ES-I3 (cell line): ENCODE results near the gene CACNA1B.
"Not testable (repeated sequence)": the region's sequence is repeated elsewhere in the genome, so short reads cannot be mapped to it uniquely, and the experiment has no call there.

Source experiments
- H3K36me3 ChIP-seq: 2 replicates; pipeline ENCODE4 v1.6.1; 2013; ENCODE audit warnings: mild to moderate bottlenecking, low read length, control low read depth, moderate library complexity; ENCODE audit not compliant: insufficient read depth
- H3K4me1 ChIP-seq: 2 replicates; pipeline ENCODE4 v1.6.1; 2013; ENCODE audit warnings: mild to moderate bottlenecking, control low read depth, low read length; ENCODE audit not compliant: insufficient read depth
- H3K9ac ChIP-seq: 2 replicates; pipeline ENCODE4 v1.6.1; 2013; ENCODE audit warnings: low read depth, mild to moderate bottlenecking, low read length, moderate library complexity
- H3K9me3 ChIP-seq: 2 replicates; pipeline ENCODE4 v1.6.1; 2013; ENCODE audit warnings: mild to moderate bottlenecking, low read length, moderate library complexity; ENCODE audit not compliant: control insufficient read depth, insufficient read depth

Gene CACNA1B

DNA sequence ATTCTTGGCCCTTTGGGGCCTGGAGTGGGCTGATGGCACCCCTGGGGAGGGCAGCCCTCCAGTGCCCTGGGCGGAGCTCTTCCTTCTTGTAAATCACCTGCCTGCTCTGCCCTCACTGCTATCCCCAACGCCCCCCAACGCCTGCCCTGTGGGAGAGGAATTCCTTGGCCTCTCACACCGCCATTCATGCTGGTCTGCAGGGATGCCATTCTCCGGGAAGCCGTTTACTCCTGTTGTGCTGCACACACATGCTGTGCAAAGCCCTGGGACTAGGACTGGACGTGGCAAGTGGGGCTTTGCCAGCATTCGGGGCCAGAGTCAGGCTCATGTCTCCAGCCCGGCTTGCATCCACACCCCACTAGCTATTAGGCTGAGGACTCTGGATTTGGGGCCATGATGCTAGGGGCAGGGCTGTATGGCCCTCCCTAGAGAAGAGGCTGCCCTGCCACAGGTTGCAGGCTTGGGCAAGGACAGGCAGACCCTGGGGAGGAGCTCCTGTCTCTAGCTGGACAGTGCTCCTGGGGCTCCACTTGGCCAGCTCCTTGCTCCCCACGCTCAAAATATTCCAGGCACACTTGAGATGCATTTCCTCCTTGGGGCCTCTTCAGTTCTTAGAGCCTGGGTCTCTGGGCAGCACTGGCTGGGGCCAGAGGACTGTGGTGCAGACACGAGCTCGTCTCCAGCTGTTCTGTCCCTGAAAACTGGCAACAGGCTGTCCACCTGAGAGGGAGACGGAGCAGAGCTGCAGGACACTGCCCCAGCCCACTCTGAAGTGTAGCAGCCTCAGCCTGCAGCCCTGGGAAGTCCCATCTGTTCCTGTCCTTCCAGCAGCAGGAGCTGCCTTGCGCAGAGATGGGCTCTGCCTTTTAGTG, 226.9 kb downstream of the CACNA1B start:
- no peaks in the 10 kb centered on the region for H3K9me3 ChIP-seq
- H3K36me3 ChIP-seq = no peaks in the 10 kb centered on the region

DNA sequence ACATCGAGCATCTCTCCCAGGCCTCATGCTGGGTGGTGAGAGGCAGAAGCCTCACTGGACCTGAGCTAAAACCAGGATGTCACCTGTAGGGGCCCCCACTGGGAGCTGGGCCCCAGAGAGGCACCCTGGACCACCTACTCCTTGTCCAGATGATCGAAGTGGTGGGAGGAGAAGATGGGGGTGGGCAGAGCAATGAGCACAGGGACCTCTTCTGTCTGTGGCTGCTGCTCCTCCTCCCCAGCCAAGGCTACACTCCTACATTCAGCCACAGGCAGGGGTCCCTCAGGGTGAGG, 227.5 kb downstream of the CACNA1B start:
- Histone ChIP-seq H3K9ac (no peak overlapping the region), H3K36me3 (no peaks in the 10 kb centered on the region), H3K9me3 (no peaks in the 10 kb centered on the region), H3K4me1 (no peaks in the 10 kb centered on the region)

More for the DNA sequence above, 226.9 kb downstream of the CACNA1B start:
- Histone ChIP-seq H3K9ac (no peak overlapping the region), H3K4me1 (no peaks in the 10 kb centered on the region)

DNA sequence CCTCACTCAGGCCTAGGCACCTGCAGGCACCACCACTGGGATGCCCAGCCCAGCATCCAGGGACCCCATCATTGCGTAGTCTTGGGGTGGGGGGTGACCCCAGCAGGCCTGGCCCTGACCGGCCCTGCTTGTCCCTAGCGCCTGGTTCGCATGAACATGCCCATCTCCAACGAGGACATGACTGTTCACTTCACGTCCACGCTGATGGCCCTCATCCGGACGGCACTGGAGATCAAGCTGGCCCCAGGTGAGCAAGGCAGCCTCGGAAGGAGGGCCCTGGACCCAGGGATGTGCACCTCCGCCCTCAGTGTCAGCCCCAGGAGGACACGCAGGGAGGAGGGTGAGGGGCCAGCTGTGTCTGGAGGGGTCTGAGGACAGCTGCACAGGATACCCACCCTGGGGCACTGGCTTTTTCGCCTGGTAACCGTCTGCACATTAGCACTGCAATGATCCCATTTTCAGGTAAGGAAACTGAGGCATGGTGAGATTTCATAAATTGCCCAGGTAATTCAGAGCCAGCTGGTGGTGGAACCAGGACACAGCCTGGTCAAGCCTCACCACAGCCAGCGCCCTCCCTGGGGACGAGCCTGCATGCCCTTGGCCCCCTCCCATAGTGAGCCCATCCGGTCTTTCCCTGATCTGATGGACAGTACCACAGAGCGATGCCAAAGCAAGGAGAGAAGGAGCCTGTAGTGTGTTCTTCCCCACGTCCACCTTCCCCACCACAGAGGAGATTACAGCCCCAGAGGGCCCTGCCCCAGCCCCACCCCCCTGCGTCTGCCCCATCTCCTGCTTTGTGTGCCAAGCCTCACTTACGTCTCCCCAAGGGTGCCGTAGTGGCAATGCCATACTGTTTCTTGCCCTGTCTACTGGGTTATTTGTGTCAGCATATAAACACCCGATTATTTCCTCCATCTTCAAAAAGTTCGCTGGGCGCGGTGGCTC, 228.3 kb downstream of the CACNA1B start:
- no peaks in the 10 kb centered on the region for H3K4me1 ChIP-seq
- H3K9me3 ChIP-seq = no peaks in the 10 kb centered on the region
- no peak overlapping the region for H3K9ac ChIP-seq
- no peaks in the 10 kb centered on the region for H3K36me3 ChIP-seq

DNA sequence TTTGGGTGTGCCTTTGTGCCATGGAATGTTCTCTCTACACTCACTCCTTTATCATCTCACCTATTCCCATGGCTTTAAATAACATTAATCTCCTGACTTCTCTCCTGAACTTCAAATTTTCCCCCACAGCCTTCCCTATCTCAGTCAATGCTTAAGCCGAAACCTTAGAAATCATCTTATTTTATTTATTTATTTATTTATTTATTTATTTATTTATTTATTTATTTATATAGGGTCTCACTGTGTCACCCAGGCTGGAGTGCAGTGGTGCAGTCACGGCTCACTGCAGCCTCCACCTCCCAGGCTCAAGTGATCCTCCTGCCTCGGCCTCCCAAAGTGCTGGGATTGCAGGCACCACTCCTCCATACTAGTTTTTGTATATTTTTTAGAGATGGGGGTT, 229.5 kb downstream of the CACNA1B start:
- not testable (repeated sequence) for H3K9ac ChIP-seq, H3K9me3 ChIP-seq, H3K36me3 ChIP-seq, H3K4me1 ChIP-seq

DNA sequence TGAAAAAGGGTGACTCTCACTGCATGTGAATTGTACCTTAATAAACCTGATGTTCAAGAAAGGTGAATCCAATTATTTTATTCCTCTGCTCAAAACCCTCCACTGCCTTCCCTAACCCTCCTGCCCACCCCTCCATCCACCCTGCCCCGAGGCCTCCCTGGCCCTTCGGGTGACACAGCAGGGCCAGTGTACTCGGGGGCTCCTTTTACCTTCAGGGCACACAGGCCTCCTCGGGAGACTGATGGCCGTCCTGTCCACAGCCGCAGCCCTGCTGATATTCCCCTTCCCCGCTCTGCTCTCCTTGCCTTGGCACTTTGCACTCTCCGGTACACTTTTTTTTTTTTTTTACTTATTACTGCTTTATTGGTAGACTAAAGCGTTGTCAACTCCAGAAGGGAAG, 234.0 kb downstream of the CACNA1B start:
- Histone ChIP-seq H3K9me3 (no peaks in the 10 kb centered on the region; the same call in 1 of the 2 replicates), H3K9ac (no peak overlapping the region), H3K4me1 (no peaks in the 10 kb centered on the region), H3K36me3 (no peaks in the 10 kb centered on the region)

DNA sequence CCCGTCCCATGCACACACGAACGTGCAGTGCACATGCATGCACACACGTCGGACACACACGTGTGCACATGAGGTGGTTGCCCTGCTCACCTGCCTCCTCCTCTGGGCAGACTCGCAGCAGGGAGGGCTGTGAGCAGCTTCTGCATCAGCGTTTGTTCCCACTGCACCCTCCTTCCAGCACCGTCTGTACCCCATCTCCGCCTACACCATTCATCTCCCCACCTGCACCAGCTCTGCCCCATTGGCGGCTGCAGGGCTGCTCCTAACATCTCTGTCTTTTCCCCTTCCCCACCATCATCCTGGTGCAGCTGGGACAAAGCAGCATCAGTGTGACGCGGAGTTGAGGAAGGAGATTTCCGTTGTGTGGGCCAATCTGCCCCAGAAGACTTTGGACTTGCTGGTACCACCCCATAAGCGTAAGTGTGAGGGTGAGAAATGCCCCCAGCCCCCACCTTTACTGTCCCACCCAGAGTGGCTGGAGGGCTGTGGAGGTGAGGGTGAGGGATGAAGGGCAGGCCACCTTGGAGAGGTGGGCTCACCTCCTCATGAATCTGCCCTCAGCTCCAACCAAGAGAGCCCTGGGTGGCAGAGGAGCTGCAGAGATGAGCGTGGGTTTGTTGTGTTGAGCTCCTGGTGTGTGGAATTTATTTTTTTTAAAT, 234.6 kb downstream of the CACNA1B start:
- Histone ChIP-seq H3K36me3 (no peaks in the 10 kb centered on the region), H3K9me3 (no peaks in the 10 kb centered on the region; the same call in 1 of the 2 replicates), H3K4me1 (no peaks in the 10 kb centered on the region), H3K9ac (no peak overlapping the region)

DNA sequence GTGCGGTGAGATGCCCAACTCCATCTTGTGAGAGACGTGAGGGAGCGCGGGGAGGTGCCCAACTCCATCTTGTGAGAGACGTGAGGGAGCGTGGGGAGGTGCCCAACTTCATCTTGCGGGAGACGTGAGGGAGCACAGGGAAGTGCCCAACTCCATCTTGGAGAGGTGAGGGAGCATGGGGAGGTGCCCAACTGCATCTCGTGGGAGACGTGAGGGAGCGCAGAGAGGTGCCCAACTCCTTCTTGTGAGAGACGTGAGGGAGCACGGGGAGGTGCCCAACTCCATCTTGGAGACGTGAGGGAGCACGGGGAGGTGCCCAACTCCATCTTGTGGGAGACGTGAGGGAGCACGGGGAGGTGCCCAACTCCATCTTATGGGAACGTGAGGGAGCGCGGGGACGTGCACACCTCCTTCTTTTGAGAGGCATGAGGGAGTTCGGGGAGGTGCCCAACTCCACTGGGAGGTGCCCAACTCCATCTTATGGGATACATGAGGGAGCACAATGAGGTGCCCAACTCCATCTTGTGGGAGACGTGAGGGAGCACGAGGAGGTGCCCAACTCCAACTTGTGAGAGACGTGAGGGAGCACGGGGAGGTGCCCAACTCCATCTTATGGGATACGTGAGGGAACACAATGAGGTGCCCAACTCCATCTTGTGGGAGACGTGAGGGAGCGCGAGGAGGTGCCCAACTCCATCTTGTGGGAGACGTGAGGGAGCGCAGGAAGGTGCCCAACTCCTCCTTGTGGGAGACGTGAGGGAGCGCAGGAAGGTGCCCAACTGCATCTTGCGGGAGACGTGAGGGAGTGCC, 235.4 kb downstream of the CACNA1B start:
- no peaks in the 10 kb centered on the region; the same call in 1 of the 2 replicates for H3K9me3 ChIP-seq
- no peaks in the 10 kb centered on the region for H3K36me3 ChIP-seq
- no peaks in the 10 kb centered on the region for H3K4me1 ChIP-seq
- H3K9ac ChIP-seq = no peak overlapping the region

DNA sequence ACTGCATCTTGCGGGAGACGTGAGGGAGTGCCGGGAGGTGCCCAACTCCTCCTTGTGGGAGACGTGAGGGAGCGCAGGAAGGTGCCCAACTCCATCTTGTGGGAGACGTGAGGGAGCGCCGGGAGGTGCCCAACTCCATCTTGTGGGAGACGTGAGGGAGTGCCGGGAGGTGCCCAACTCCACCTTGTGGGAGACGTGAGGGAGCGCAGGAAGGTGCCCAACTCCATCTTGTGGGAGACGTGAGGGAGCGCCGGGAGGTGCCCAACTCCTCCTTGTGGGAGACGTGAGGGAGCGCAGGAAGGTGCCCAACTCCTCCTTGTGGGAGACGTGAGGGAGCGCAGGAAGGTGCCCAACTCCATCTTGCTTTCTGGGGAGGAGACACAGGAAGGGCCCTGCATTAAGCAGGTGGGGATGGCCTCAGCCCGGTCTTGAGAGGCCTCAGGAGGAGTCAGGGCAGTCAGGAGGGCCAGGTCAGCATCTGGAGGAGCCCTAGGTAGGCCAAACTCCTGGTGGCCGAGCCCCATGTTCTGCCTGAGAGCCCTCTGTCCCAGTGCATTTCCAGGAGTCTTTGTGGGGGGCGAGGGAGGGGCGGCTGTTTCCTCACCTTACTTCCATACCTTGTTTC, 236.2 kb downstream of the CACNA1B start:
- not testable (repeated sequence) for H3K4me1 ChIP-seq, H3K9me3 ChIP-seq, H3K9ac ChIP-seq, H3K36me3 ChIP-seq

DNA sequence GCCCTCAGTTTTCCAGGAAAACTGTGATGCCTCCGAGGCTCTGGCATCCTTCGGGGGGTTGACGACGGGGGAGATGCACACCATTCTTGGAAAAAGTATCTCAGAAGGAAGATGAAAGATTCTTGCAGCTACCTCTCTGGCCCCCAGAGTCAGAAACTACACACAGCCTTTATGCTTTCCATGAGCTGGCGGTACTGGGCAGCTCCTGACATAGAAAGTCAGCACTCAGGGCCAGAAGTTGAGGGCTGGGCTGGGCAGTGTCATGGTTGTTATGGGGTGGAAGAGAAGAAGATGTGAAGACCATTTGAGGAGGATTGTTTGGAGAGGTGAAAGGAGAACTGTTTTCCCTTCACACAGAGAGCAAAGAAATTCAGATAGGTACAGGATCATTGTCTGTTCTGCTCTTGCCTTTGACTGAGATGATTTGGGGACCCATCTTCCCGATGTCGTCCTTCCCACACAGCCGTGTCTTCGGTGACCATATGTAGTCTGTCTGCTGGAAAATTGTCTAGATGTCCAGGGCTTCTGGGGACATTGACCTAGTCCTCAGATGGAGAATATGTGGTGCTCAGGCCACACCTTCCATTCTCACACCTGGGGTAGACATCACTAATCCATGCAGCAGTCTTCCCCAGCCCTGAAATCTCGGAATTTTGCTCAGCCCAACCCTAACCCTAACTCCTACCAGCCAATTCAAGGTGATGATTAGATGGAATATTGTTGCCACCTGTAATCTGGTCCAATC, 237.1 kb downstream of the CACNA1B start:
- Histone ChIP-seq H3K9me3 (no peaks in the 10 kb centered on the region; the same call in 1 of the 2 replicates), H3K9ac (no peak overlapping the region), H3K4me1 (no peaks in the 10 kb centered on the region), H3K36me3 (no peaks in the 10 kb centered on the region)

DNA sequence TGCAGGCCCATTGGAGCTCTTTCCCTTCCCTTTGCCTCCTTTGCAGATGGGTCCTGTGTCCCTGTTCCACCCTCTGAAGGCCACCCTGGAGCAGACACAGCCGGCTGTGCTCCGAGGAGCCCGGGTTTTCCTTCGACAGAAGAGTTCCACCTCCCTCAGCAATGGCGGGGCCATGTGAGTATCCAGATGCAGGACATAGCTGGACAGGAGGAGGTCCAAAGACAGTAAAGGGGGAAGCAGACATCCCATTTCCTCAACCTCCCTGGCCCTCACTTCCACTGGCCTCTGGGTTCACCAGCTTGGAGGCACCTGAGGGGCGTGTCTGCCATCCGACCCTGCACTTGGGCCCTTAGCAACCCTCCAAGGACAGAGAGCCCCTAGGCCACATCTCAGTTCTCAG, 237.9 kb downstream of the CACNA1B start:
- H3K36me3 ChIP-seq = no peaks in the 10 kb centered on the region
- H3K9ac ChIP-seq = no peak overlapping the region
- H3K4me1 ChIP-seq = no peaks in the 10 kb centered on the region
- no peaks in the 10 kb centered on the region; the same call in 1 of the 2 replicates for H3K9me3 ChIP-seq

DNA sequence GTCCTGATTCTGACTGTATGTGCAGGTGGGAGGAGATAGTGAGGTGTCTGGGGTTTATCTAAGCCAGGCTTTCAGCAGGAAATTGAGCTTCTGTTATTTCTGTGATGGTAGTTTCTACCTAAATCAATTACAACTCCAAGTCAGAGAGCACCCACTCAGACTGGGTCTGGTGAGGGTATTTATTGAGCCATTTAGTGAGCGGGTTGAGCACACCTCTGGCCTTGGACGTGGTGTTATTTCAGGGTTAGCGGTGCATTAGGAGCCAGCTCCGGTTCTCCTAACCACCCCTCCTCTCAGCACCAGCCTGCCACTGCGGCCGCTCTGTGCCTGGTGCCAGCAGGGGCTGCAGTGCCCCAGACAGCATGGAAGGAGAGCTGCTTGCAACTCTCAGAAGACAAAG, 238.9 kb downstream of the CACNA1B start:
- H3K9ac ChIP-seq = no peak overlapping the region
- no peaks in the 10 kb centered on the region for H3K36me3 ChIP-seq
- H3K4me1 ChIP-seq = no peaks in the 10 kb centered on the region
- H3K9me3 ChIP-seq = no peaks in the 10 kb centered on the region; the same call in 1 of the 2 replicates

DNA sequence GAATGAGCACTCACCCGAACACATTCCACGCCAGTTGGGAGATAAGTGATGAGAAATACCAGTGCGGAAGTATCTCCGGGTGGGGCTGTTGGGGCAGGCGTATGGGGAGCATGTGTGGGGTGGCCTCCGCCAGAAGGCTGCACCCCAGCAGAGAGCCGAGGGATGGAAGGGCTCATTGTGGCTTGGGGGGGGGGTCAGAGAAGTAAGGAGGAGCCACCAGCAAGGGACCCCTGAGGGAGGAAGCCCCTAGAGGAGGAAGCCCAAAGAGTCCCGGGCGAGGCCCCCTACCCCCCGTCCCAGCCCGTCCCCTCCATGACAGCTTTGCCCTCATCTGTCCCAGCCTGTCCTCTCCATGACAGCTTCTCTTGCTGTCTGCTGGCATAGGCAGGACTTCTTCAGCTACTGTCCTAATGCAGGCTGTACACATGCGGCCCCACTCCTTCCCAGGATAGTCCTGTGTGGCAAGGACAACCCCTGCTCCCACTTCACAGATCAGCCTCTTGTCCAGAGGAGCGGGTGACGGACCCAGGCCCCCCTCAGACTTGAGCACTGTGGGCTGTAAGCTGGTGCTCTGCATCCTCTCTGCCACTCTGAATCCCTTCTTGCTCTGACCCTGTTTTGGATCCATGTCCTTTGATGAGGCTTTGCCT, 239.6 kb downstream of the CACNA1B start:
- no peak overlapping the region for H3K9ac ChIP-seq
- no peaks in the 10 kb centered on the region for H3K36me3 ChIP-seq
- H3K4me1 ChIP-seq = no peaks in the 10 kb centered on the region
- H3K9me3 ChIP-seq = no peaks in the 10 kb centered on the region; the same call in 1 of the 2 replicates
